Sigmoid colon (tissue), 4 donors: ENCODE data around the gene PCNX1.

ENCODE experiments used
- CTCF ChIP-seq, 4 experiments: fragments of 450-650 bp in 3 of 4; fragments of 200-600 bp in 1 of 4; IDR thresholded peaks; one replicate each; pipeline ENCODE4 v1.5.1; 2016 to 2019; ENCODE audit warnings: antibody characterized with exemption in 4 of 4, mild to moderate bottlenecking in 3 of 4, moderate library complexity in 2 of 4
- POLR2A ChIP-seq, 2 donors: fragments of 450-650 bp; IDR thresholded peaks; one replicate each; pipeline ENCODE4 v1.6.1; 2016; ENCODE audit warnings: antibody characterized with exemption in 2 of 2, mild to moderate bottlenecking in 2 of 2, moderate library complexity in 2 of 2
- POLR2AphosphoS5 ChIP-seq, 4 donors: sonication (generic); formaldehyde crosslinking; IDR thresholded peaks; one replicate each; pipeline ENCODE4 v1.6.1; 2017; ENCODE audit warnings: antibody characterized with exemption in 4 of 4

- TF ChIP-seq CTCF (IDR thresholded peaks at IDR 0.05) (no peak), POLR2AphosphoS5 (IDR thresholded peaks at IDR 0.05) (no peak), POLR2A (IDR thresholded peaks at IDR 0.05) (no peak)
Observed at GRCh38 chr14:70916300-70916699, 9.0 kb downstream of the PCNX1 start.
